Nephron (organoid): ENCODE data around the gene ATXN7.

Experiments used
- H3K27ac Mint-ChIP-seq, 3 experiments: 2 replicates each; pipeline ENCODE4 v1.8.0; 2020; ENCODE audit warnings: mixed read lengths in 3 of 3, mild to moderate bottlenecking in 2 of 3, moderate library complexity in 1 of 3
- H3K27me3 Mint-ChIP-seq: 2 replicates; pipeline ENCODE4 v1.8.0; 2021; ENCODE audit warnings: low read depth, mild to moderate bottlenecking, moderate library complexity, mixed read lengths
- H3K36me3 Mint-ChIP-seq: 2 replicates; pipeline ENCODE4 v1.8.0; 2020; ENCODE audit warnings: low read depth, mixed read lengths
- H3K4me1 Mint-ChIP-seq: 2 replicates; pipeline ENCODE4 v1.8.0; 2020; ENCODE audit warnings: mixed read lengths
- H3K4me3 Mint-ChIP-seq, 3 experiments: 2 replicates each; pipeline ENCODE4 v1.8.0; 2020; ENCODE audit warnings: mild to moderate bottlenecking in 3 of 3, mixed read lengths in 3 of 3, moderate library complexity in 2 of 3
- H3K9me3 Mint-ChIP-seq: 2 replicates; pipeline ENCODE4 v1.8.0; 2020; ENCODE audit warnings: mixed read lengths
- CTCF ChIP-seq, 3 experiments: fragments of 200-600 bp; sonication (generic); IDR thresholded peaks; one replicate each; pipeline ENCODE4 v1.5.0; 2021; ENCODE audit warnings: antibody characterized with exemption in 3 of 3; ENCODE audit not compliant: unreplicated experiment in 3 of 3

The ATXN7 gene

GRCh38 chr3:63964681-63965485 is 101.2 kb downstream of the ATXN7 start:
- Mint-ChIP-seq H3K27me3 (no peaks in the 10 kb centered on the region), H3K4me3 (no peak overlapping the region), H3K4me1 (peaks cover 44% of the 10 kb centered on the region), H3K9me3 (no peaks in the 10 kb centered on the region), H3K36me3 (no peaks in the 10 kb centered on the region), H3K27ac (peak overlapping the region in 1 of 3 experiments; percentile 57)
- TF ChIP-seq CTCF (IDR thresholded peaks at IDR 0.05; ENCODE audit: unreplicated experiment in 3 of 3): no peak

GRCh38 chr3:63966007-63966406 is 102.3 kb downstream of the ATXN7 start:
- Mint-ChIP-seq H3K9me3 (no peaks in the 10 kb centered on the region), H3K36me3 (no peaks in the 10 kb centered on the region), H3K4me1 (peaks cover 48% of the 10 kb centered on the region), H3K4me3 (no peak overlapping the region), H3K27me3 (no peaks in the 10 kb centered on the region), H3K27ac (peak overlapping the region in 1 of 3 experiments; percentile 86)
- TF ChIP-seq CTCF (IDR thresholded peaks at IDR 0.05; ENCODE audit: unreplicated experiment in 3 of 3): no peak

GRCh38 chr3:63966871-63967270 is 103.2 kb downstream of the ATXN7 start:
- H3K27ac Mint-ChIP-seq: peak overlapping the region; percentile 76 to 86 (median 83)
- H3K36me3 Mint-ChIP-seq: no peaks in the 10 kb centered on the region
- H3K9me3 Mint-ChIP-seq: no peaks in the 10 kb centered on the region
- peaks cover 52% of the 10 kb centered on the region for H3K4me1 Mint-ChIP-seq
- H3K27me3 Mint-ChIP-seq: no peaks in the 10 kb centered on the region
- no peak for TF ChIP-seq CTCF (IDR thresholded peaks at IDR 0.05; ENCODE audit: unreplicated experiment in 3 of 3)
- no peak overlapping the region for H3K4me3 Mint-ChIP-seq

- H3K27me3 Mint-ChIP-seq: no peaks in the 10 kb centered on the region
- TF ChIP-seq CTCF (IDR thresholded peaks at IDR 0.05; ENCODE audit: unreplicated experiment in 3 of 3): no peak
- H3K36me3 Mint-ChIP-seq: no peaks in the 10 kb centered on the region
- no peaks in the 10 kb centered on the region for H3K9me3 Mint-ChIP-seq
- peak overlapping the region; percentile 28 to 61 (median 33) for H3K4me3 Mint-ChIP-seq
- peak overlapping the region; percentile 76 to 89 (median 84) for H3K27ac Mint-ChIP-seq
- peaks cover 60% of the 10 kb centered on the region for H3K4me1 Mint-ChIP-seq
These were observed 104.3 kb downstream of the ATXN7 start for GRCh38 chr3:63967675-63968611.

GRCh38 chr3:63968612-63969350 is 105.1 kb downstream of the ATXN7 start:
- H3K9me3 Mint-ChIP-seq: no peaks in the 10 kb centered on the region
- H3K4me3 Mint-ChIP-seq: peak overlapping the region; percentile 28 to 61 (median 33)
- no peak for TF ChIP-seq CTCF (IDR thresholded peaks at IDR 0.05; ENCODE audit: unreplicated experiment in 3 of 3)
- H3K27ac Mint-ChIP-seq: peak overlapping the region; percentile 76 to 89 (median 84)
- peaks cover 5% of the 10 kb centered on the region for H3K36me3 Mint-ChIP-seq
- peaks cover 54% of the 10 kb centered on the region for H3K4me1 Mint-ChIP-seq
- H3K27me3 Mint-ChIP-seq: no peaks in the 10 kb centered on the region
